ENCODE data around the gene TMC5.

TMC5 gene

GRCh38 chr16:19499481-19499880, 81.8 kb downstream of the TMC5 start:
- H3K36me3 ChIP-seq (ENCODE audit: low read length): peaks cover 11% of the 10 kb centered on the region
- H3K9me2 ChIP-seq (replicated peaks; ENCODE audit: insufficient read depth, low read length): no peaks in the 10 kb centered on the region
- no peak overlapping the region for H3K4me2 ChIP-seq (ENCODE audit: low read depth, low read length, poor library complexity, severe bottlenecking)
- H3F3A ChIP-seq (ENCODE audit: insufficient read depth): no peaks in the 10 kb centered on the region; the same call in 1 of the 2 replicates
- H3K79me2 ChIP-seq (ENCODE audit: insufficient read depth, low read length): no peaks in the 10 kb centered on the region
- no peak overlapping the region for H3K27ac ChIP-seq (ENCODE audit: low read depth, low read length)
- no peak overlapping the region for H2AFZ ChIP-seq (ENCODE audit: low read depth, low read length, severe bottlenecking)
- no peaks in the 10 kb centered on the region for H3K9me3 ChIP-seq (ENCODE audit: insufficient read depth, low read length)
- TF ChIP-seq EZH2phosphoT487 (conservative IDR thresholded peaks at IDR 0.05; ENCODE audit: low read length) (no peak), CTCF (IDR thresholded peaks at IDR 0.05; ENCODE audit: insufficient read depth, low read length, poor library complexity, severe bottlenecking) (no peak)
- no peaks in the 10 kb centered on the region for H3K27me3 ChIP-seq (ENCODE audit: low read length)
- no peak overlapping the region for H3K4me3 ChIP-seq (ENCODE audit: insufficient read depth, low read length, poor library complexity, severe bottlenecking)
- no peak overlapping the region for H3K9ac ChIP-seq (ENCODE audit: low read length)
- H4K20me1 ChIP-seq (ENCODE audit: low read depth, low read length): no peaks in the 10 kb centered on the region

- peaks cover 21% of the 10 kb centered on the region for H3K36me3 ChIP-seq (ENCODE audit: low read length)
- H3K9me3 ChIP-seq (ENCODE audit: insufficient read depth, low read length): no peaks in the 10 kb centered on the region
- no peaks in the 10 kb centered on the region for H3K9me2 ChIP-seq (replicated peaks; ENCODE audit: insufficient read depth, low read length)
- no peak for TF ChIP-seq EZH2phosphoT487 (conservative IDR thresholded peaks at IDR 0.05; ENCODE audit: low read length)
- TF ChIP-seq CTCF (IDR thresholded peaks at IDR 0.05; ENCODE audit: insufficient read depth, low read length, poor library complexity, severe bottlenecking): peak; percentile 65
- no peak overlapping the region for H3K4me2 ChIP-seq (ENCODE audit: low read depth, low read length, poor library complexity, severe bottlenecking)
- no peaks in the 10 kb centered on the region for H3K79me2 ChIP-seq (ENCODE audit: insufficient read depth, low read length)
- H3K9ac ChIP-seq (ENCODE audit: low read length): no peak overlapping the region
- H3F3A ChIP-seq (ENCODE audit: insufficient read depth): no peaks in the 10 kb centered on the region
- no peaks in the 10 kb centered on the region for H3K27me3 ChIP-seq (ENCODE audit: low read length)
- no peak overlapping the region for H2AFZ ChIP-seq (ENCODE audit: low read depth, low read length, severe bottlenecking)
- no peak overlapping the region for H3K4me3 ChIP-seq (ENCODE audit: insufficient read depth, low read length, poor library complexity, severe bottlenecking)
- no peaks in the 10 kb centered on the region for H4K20me1 ChIP-seq (ENCODE audit: low read depth, low read length)
- H3K27ac ChIP-seq (ENCODE audit: low read depth, low read length): no peak overlapping the region
Measured at GRCh38 chr16:19502395-19503131, 84.9 kb downstream of the TMC5 start.

GRCh38 chr16:19503461-19504075, 85.9 kb downstream of the TMC5 start:
- no peak for TF ChIP-seq CTCF (IDR thresholded peaks at IDR 0.05; ENCODE audit: insufficient read depth, low read length, poor library complexity, severe bottlenecking)
- no peak for TF ChIP-seq EZH2phosphoT487 (conservative IDR thresholded peaks at IDR 0.05; ENCODE audit: low read length)
- peaks cover 21% of the 10 kb centered on the region for H3K36me3 ChIP-seq (ENCODE audit: low read length)
- H3K27me3 ChIP-seq (ENCODE audit: low read length): no peaks in the 10 kb centered on the region

More at GRCh38 chr16:19503461-19504075, 85.9 kb downstream of the TMC5 start:
- Histone ChIP-seq H3F3A (ENCODE audit: insufficient read depth) (no peaks in the 10 kb centered on the region), H3K9me3 (ENCODE audit: insufficient read depth, low read length) (no peaks in the 10 kb centered on the region), H3K9ac (ENCODE audit: low read length) (no peak overlapping the region), H2AFZ (ENCODE audit: low read depth, low read length, severe bottlenecking) (no peak overlapping the region), H3K4me2 (ENCODE audit: low read depth, low read length, poor library complexity, severe bottlenecking) (no peak overlapping the region), H4K20me1 (ENCODE audit: low read depth, low read length) (no peaks in the 10 kb centered on the region), H3K9me2 (replicated peaks; ENCODE audit: insufficient read depth, low read length) (no peaks in the 10 kb centered on the region), H3K79me2 (ENCODE audit: insufficient read depth, low read length) (no peaks in the 10 kb centered on the region), H3K27ac (ENCODE audit: low read depth, low read length) (no peak overlapping the region), H3K4me3 (ENCODE audit: insufficient read depth, low read length, poor library complexity, severe bottlenecking) (no peak overlapping the region)

Measured in SU-DHL-6 (cell line).